ENCODE measurements around the gene CLECL1. TPM values are rescaled to one million over a fixed set of nuclear protein-coding genes. Genes with fewer than 3 reads are reported as not detected.

CLECL1 gene
- polyA plus RNA-seq, 1 of the 3 experiments (the other 2 are of a cell fraction), result not detected

DNA sequence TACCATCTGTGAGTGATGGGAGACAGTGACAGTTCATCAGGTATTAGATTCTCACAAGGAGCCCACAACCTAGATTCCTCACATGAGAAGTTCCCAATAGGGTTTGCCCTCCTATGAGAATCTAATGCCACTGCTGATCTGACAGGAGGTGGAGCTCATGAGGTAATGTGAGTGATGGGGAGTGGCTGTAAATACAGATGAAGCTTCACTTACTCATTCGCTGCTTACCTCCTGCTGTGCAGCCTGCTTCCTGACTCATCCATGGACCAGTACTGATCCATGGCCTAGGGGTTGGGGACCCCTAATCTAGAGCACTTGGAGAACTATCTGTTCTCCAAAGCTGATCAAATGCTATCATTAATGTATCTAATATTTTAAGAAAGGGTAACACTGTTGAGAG is 45.7 kb downstream of the CLECL1 start:
- CTCF ChIA-PET, result interaction anchor here (0.5 to 1.8 kb wide), 3 partner anchors 21 to 356 kb away, joined by 4 to 5 read pairs (median 5); no protein-coding TSS in a partner anchor
- POLR2A ChIA-PET, result interaction anchor here (1.2 kb wide), 1 partner anchor 39 kb away, joined by 3 read pairs; no protein-coding TSS in a partner anchor

More for the DNA sequence above, 45.7 kb downstream of the CLECL1 start:
- Histone ChIP-seq H3K27ac (ENCODE audit: low read depth in 2 of 2, low read length in 1 of 2) (no peak overlapping the region), H2AFZ (ENCODE audit: low read depth) (no peak overlapping the region), H3K4me3 (ENCODE audit: low read depth in 2 of 2, low read length in 1 of 2) (no peak overlapping the region), H3K4me1 (ENCODE audit: control insufficient read depth in 1 of 2, insufficient read depth in 2 of 2, low read depth in 1 of 2, low read length in 1 of 2) (no peaks in the 10 kb centered on the region), H3F3A (replicated peaks; ENCODE audit: insufficient read depth) (no peaks in the 10 kb centered on the region), H4K20me1 (ENCODE audit: insufficient read depth) (no peaks in the 10 kb centered on the region), H3K4me2 (no peak overlapping the region), H3K9me2 (no peaks in the 10 kb centered on the region; the same call in 1 of the 2 replicates), H3K9ac (no peak overlapping the region), H3K79me2 (ENCODE audit: insufficient read depth) (no peaks in the 10 kb centered on the region), H3K27me3 (ENCODE audit: insufficient read depth) (no peaks in the 10 kb centered on the region), H3K9me3 (peaks cover 12% of the 10 kb centered on the region; the same call in 1 of the 2 replicates), H3K36me3 (replicated peaks in 1 of 2; ENCODE audit: control insufficient read depth in 1 of 2, insufficient read depth in 2 of 2, low read length in 1 of 2) (peaks cover 4 to 14% of the 10 kb centered on the region in 2 experiments)
- DNase-seq, result no peak
- peak; percentile 40 for TF ChIP-seq FOSL2 (IDR thresholded peaks at IDR 0.05; ENCODE audit: borderline replicate concordance, low read depth)
- TF ChIP-seq TAF1 (IDR thresholded peaks at IDR 0.05; ENCODE audit: borderline replicate concordance, low read depth, low read length), result no peak
- no peak for TF ChIP-seq FOXJ3 (CRISPR knock-in tag; IDR thresholded peaks at IDR 0.05)
- TF ChIP-seq SMC3 (IDR thresholded peaks at IDR 0.05; ENCODE audit: low read depth, low read length), result no peak
- TF ChIP-seq, protein P1, sequence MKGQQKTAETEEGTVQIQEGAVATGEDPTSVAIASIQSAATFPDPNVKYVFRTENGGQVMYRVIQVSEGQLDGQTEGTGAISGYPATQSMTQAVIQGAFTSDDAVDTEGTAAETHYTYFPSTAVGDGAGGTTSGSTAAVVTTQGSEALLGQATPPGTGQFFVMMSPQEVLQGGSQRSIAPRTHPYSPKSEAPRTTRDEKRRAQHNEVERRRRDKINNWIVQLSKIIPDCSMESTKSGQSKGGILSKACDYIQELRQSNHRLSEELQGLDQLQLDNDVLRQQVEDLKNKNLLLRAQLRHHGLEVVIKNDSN (IDR thresholded peaks at IDR 0.05; ENCODE audit: borderline replicate concordance, low read depth), result no peak
- 0 out of 2 replicates have a peak, but pooled peaks have one; percentile 6 for TF ChIP-seq JUND (IDR thresholded peaks at IDR 0.05)
- no peak for TF ChIP-seq GATA2 (CRISPR knock-in tag; IDR thresholded peaks at IDR 0.05)
- no peak for TF ChIP-seq RFX5 (IDR thresholded peaks at IDR 0.05; ENCODE audit: low read length)
- no peak for TF ChIP-seq TEAD4 (IDR thresholded peaks at IDR 0.05; ENCODE audit: borderline replicate concordance, insufficient read depth)
- TF ChIP-seq, protein P2, sequence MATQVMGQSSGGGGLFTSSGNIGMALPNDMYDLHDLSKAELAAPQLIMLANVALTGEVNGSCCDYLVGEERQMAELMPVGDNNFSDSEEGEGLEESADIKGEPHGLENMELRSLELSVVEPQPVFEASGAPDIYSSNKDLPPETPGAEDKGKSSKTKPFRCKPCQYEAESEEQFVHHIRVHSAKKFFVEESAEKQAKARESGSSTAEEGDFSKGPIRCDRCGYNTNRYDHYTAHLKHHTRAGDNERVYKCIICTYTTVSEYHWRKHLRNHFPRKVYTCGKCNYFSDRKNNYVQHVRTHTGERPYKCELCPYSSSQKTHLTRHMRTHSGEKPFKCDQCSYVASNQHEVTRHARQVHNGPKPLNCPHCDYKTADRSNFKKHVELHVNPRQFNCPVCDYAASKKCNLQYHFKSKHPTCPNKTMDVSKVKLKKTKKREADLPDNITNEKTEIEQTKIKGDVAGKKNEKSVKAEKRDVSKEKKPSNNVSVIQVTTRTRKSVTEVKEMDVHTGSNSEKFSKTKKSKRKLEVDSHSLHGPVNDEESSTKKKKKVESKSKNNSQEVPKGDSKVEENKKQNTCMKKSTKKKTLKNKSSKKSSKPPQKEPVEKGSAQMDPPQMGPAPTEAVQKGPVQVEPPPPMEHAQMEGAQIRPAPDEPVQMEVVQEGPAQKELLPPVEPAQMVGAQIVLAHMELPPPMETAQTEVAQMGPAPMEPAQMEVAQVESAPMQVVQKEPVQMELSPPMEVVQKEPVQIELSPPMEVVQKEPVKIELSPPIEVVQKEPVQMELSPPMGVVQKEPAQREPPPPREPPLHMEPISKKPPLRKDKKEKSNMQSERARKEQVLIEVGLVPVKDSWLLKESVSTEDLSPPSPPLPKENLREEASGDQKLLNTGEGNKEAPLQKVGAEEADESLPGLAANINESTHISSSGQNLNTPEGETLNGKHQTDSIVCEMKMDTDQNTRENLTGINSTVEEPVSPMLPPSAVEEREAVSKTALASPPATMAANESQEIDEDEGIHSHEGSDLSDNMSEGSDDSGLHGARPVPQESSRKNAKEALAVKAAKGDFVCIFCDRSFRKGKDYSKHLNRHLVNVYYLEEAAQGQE (IDR thresholded peaks at IDR 0.05; ENCODE audit: low read depth, low read length), result no peak
- TF ChIP-seq EP300 (IDR thresholded peaks at IDR 0.05; ENCODE audit: borderline replicate concordance in 1 of 2, low read depth in 1 of 2, low read length in 1 of 2), result no peak
- TF ChIP-seq, protein P3, sequence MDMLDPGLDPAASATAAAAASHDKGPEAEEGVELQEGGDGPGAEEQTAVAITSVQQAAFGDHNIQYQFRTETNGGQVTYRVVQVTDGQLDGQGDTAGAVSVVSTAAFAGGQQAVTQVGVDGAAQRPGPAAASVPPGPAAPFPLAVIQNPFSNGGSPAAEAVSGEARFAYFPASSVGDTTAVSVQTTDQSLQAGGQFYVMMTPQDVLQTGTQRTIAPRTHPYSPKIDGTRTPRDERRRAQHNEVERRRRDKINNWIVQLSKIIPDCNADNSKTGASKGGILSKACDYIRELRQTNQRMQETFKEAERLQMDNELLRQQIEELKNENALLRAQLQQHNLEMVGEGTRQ (IDR thresholded peaks at IDR 0.05; ENCODE audit: borderline replicate concordance, low read depth, low read length), result no peak
- TF ChIP-seq, protein P4, sequence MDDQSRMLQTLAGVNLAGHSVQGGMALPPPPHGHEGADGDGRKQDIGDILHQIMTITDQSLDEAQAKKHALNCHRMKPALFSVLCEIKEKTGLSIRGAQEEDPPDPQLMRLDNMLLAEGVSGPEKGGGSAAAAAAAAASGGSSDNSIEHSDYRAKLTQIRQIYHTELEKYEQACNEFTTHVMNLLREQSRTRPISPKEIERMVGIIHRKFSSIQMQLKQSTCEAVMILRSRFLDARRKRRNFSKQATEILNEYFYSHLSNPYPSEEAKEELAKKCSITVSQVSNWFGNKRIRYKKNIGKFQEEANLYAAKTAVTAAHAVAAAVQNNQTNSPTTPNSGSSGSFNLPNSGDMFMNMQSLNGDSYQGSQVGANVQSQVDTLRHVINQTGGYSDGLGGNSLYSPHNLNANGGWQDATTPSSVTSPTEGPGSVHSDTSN (IDR thresholded peaks at IDR 0.05), result peak; percentile 50; the same call in 1 of the 2 replicates
- TF ChIP-seq TCF12 (IDR thresholded peaks at IDR 0.05), result peak; percentile 6; the same call in 1 of the 2 replicates
- no peak for TF ChIP-seq MEF2A (IDR thresholded peaks at IDR 0.05; ENCODE audit: borderline replicate concordance, low read depth)
- no peak for TF ChIP-seq EZH2phosphoT487 (IDR thresholded peaks at IDR 0.05; ENCODE audit: borderline replicate concordance, low read depth)
- no peak for TF ChIP-seq NFIC (IDR thresholded peaks at IDR 0.05; ENCODE audit: borderline replicate concordance)
- TF ChIP-seq SIN3A (IDR thresholded peaks at IDR 0.05; ENCODE audit: borderline replicate concordance, low read depth, low read length), result no peak
- 35% methylated on average over 1 of the region's 1 CpG for WGBS (ENCODE audit: low lambda C conversion rate)

Measured in SK-N-SH (cell line).